ENCODE results near the gene ZNF385C.

Gene ZNF385C

GRCh38 chr17:42026857-42027589, 71.2 kb downstream of the ZNF385C start:
- TF ChIP-seq EZH2phosphoT487 (IDR thresholded peaks at IDR 0.05; ENCODE audit: low read length) (no peak), CTCF (IDR thresholded peaks at IDR 0.05; ENCODE audit: low read length) (no peak), EZH2 (optimal IDR thresholded peaks at IDR 0.05; ENCODE audit: low read depth, low read length) (no peak)
- Histone ChIP-seq H3K4me1 (ENCODE audit: low read length) (peaks cover 21% of the 10 kb centered on the region), H3K79me2 (ENCODE audit: low read length) (0 out of 2 replicates have a peak, but pooled peaks cover 6% of the 10 kb centered on the region), H4K20me1 (ENCODE audit: insufficient read depth, low read length) (no peaks in the 10 kb centered on the region), H3K9me3 (replicated peaks; ENCODE audit: insufficient read depth, low read length) (no peaks in the 10 kb centered on the region), H3K27ac (ENCODE audit: low read length) (no peak overlapping the region), H3F3A (ENCODE audit: insufficient read depth, low read length) (peaks cover 15% of the 10 kb centered on the region), H3K4me3 (ENCODE audit: low read length) (no peak overlapping the region), H3K9me2 (replicated peaks; ENCODE audit: insufficient read depth, low read length) (no peaks in the 10 kb centered on the region), H2AFZ (ENCODE audit: low read length) (no peak overlapping the region), H3K27me3 (replicated peaks; ENCODE audit: insufficient read depth, low read length) (no peaks in the 10 kb centered on the region), H3K4me2 (ENCODE audit: low read depth, low read length) (no peak overlapping the region), H3K9ac (ENCODE audit: low read length) (no peak overlapping the region), H3K36me3 (replicated peaks; ENCODE audit: insufficient read depth, low read length) (no peaks in the 10 kb centered on the region)
- DNase-seq: no peak

- H4K20me1 ChIP-seq (ENCODE audit: insufficient read depth, low read length): no peaks in the 10 kb centered on the region
- no peak for DNase-seq
- no peak overlapping the region for H2AFZ ChIP-seq (ENCODE audit: low read length)
- H3K9me2 ChIP-seq (replicated peaks; ENCODE audit: insufficient read depth, low read length): no peaks in the 10 kb centered on the region
- no peak overlapping the region for H3K4me3 ChIP-seq (ENCODE audit: low read length)
- H3K9me3 ChIP-seq (replicated peaks; ENCODE audit: insufficient read depth, low read length): no peaks in the 10 kb centered on the region
- no peaks in the 10 kb centered on the region for H3K36me3 ChIP-seq (replicated peaks; ENCODE audit: insufficient read depth, low read length)
- peaks cover 12% of the 10 kb centered on the region for H3K79me2 ChIP-seq (ENCODE audit: low read length)
- no peaks in the 10 kb centered on the region for H3K27me3 ChIP-seq (replicated peaks; ENCODE audit: insufficient read depth, low read length)
- TF ChIP-seq EZH2phosphoT487 (IDR thresholded peaks at IDR 0.05; ENCODE audit: low read length): no peak
- no peak for TF ChIP-seq EZH2 (optimal IDR thresholded peaks at IDR 0.05; ENCODE audit: low read depth, low read length)
- TF ChIP-seq CTCF (IDR thresholded peaks at IDR 0.05; ENCODE audit: low read length): no peak
- no peak overlapping the region for H3K9ac ChIP-seq (ENCODE audit: low read length)
- H3K4me2 ChIP-seq (ENCODE audit: low read depth, low read length): no peak overlapping the region
- peaks cover 27% of the 10 kb centered on the region for H3K4me1 ChIP-seq (ENCODE audit: low read length)
- peaks cover 15% of the 10 kb centered on the region for H3F3A ChIP-seq (ENCODE audit: insufficient read depth, low read length)
- H3K27ac ChIP-seq (ENCODE audit: low read length): no peak overlapping the region; the same call in 1 of the 2 replicates
These were observed 72.3 kb downstream of the ZNF385C start for GRCh38 chr17:42025936-42026335.

- Histone ChIP-seq H3K36me3 (replicated peaks; ENCODE audit: insufficient read depth, low read length) (no peaks in the 10 kb centered on the region), H3K9me3 (replicated peaks; ENCODE audit: insufficient read depth, low read length) (no peaks in the 10 kb centered on the region), H3K9me2 (replicated peaks; ENCODE audit: insufficient read depth, low read length) (no peaks in the 10 kb centered on the region), H3K79me2 (ENCODE audit: low read length) (peaks cover 20% of the 10 kb centered on the region), H4K20me1 (ENCODE audit: insufficient read depth, low read length) (no peaks in the 10 kb centered on the region), H3F3A (ENCODE audit: insufficient read depth, low read length) (peaks cover 15% of the 10 kb centered on the region), H3K4me2 (ENCODE audit: low read depth, low read length) (peak overlapping the region; percentile 65), H3K27me3 (replicated peaks; ENCODE audit: insufficient read depth, low read length) (no peaks in the 10 kb centered on the region), H3K4me3 (ENCODE audit: low read length) (no peak overlapping the region), H3K9ac (ENCODE audit: low read length) (peak overlapping the region; percentile 29; the same call in 1 of the 2 replicates), H2AFZ (ENCODE audit: low read length) (no peak overlapping the region), H3K27ac (ENCODE audit: low read length) (peak overlapping the region; percentile 60; the same call in 1 of the 2 replicates), H3K4me1 (ENCODE audit: low read length) (peaks cover 29% of the 10 kb centered on the region)
- TF ChIP-seq EZH2phosphoT487 (IDR thresholded peaks at IDR 0.05; ENCODE audit: low read length): no peak
- TF ChIP-seq CTCF (IDR thresholded peaks at IDR 0.05; ENCODE audit: low read length): no peak
- no peak for TF ChIP-seq EZH2 (optimal IDR thresholded peaks at IDR 0.05; ENCODE audit: low read depth, low read length)
- no peak for DNase-seq
These were observed 73.1 kb downstream of the ZNF385C start for GRCh38 chr17:42025191-42025579.

Measured in MM.1S (cell line).